GM12872 (cell line): Measurements from ENCODE around the gene NLGN3.

Experiments used
- CTCF ChIP-seq: IDR thresholded peaks from 3 replicates; pipeline ENCODE4 v1.5.1; 2011; ENCODE audit warnings: low read depth, mild to moderate bottlenecking, low read length, moderate library complexity; ENCODE audit not compliant: insufficient read depth

The NLGN3 gene

GRCh38 chrX:71107762-71108360 is 36.8 kb upstream of the NLGN3 start:
- no peak for TF ChIP-seq CTCF

GRCh38 chrX:71109051-71109450 is 35.6 kb upstream of the NLGN3 start:
- no peak for TF ChIP-seq CTCF

DNA sequence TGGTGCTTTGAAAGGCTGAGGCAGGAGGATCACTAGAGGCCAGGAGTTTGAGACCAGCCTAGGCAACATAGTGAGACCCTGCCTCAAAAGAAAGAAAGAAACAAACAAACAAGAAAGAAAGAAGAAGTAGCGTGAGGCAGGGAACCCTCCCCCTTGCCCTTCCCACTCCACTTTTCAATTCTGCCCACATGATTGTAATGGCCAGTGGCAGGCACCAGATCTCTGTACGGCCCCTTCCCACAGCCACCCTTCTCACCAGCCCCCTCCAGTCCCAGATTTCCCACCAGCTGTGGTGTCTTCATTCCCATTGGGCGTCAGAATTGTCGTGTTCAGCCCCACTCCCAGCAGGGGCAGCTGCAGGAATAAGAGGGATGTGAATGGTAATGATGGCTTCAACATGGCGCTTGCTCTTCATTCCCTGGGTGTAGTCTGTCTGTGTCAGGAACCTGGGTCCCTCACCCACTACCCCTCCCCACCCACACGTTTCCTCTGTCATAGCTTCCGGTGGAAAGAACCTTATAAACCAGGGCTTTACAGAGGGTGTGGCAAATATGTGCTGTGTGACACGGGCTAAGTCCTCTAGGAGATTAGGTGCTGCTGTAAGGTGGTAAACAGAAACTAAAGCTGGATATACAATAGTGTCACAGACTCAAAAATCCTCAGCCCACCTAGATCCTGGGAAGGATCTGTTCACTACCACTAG is 33.3 kb upstream of the NLGN3 start, which contains the start of gene IL2RG:
IL2RG (minus strand) TSS at position 437 of the 703 bp plus-strand sequence; CDS start at position 399, 38 bp downstream.
- no peak for TF ChIP-seq CTCF

DNA sequence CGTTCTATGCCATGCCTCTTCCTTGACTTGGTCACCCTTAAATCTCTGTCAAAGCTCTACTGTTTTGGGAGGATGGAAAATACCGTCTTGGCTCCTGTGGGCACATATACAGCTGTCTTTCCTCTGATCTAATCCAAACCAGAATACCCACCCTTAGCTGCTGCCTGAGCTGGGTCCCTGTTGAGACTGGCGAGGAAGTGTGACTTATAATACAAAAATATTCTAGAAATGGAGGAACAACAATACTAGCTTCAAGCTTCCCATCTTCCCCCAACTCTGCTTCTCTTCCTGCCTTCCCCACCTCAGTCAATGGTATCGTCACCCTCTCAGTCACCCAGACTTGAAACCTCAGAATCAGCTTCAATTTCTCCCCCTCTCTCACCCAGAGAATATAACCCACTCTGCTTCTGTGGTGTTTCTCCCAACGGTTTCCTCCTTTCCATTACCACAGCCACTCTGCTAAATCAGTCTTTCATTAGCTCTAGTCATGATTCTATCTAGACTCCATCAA is 32.7 kb upstream of the NLGN3 start:
- no peak for TF ChIP-seq CTCF

- TF ChIP-seq CTCF: no peak
Measured at GRCh38 chrX:71117358-71117757, 27.3 kb upstream of the NLGN3 start.

DNA sequence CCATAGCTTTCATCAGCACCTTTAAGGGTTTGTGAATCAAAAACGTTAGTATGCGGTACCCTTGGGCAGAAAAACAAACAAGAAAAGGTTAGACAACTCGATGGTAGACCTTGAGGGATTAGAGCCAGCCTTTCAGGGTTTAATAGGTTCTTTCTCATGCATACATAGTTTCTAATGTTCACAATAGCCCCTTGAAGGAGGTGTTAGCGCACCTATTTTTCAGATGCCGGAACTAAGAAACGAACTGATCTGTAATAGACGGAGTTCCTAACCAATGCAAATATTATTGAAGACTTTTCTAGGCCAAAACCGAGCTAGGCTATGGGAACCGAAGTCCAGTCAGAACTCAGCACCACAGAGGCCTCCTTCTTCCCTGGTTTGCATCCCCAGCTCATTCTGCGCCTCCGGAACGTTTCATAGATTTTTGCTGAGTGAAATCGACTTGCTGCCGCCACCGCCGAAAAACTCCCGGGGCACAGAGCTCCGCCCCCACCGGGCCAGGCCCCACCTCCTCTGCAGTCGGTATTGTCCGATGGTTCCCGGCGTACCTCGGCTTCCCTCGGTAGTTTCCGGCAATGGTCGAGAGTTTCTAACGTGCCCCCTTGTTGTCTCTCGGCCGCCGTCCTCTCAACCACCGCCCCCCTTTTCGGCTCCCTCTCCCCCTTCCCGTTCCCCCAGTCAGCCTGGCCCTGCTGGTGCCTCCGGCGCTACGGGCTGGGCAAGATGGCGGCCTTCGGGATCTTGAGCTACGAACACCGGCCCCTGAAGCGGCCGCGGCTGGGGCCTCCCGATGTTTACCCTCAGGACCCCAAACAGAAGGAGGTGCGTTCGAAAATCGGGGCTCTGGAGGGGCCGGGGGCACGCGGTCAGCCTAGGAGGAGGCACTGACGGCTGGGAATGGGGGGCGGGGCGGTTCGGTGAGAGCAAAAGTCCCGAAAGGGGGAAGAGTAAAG is 26.3 kb upstream of the NLGN3 start, which contains the start of gene MED12:
MED12 (plus strand) TSS at position 565 of the 953 bp plus-strand sequence; CDS start at position 724, 159 bp downstream.
- TF ChIP-seq CTCF: no peak
